Thyroid gland (tissue), 4 donors: ENCODE data around the gene SLC25A44. TPM values are rescaled to one million over a fixed set of nuclear protein-coding genes. Genes with fewer than 3 reads are reported as not detected.

Source experiments
- DNase-seq, 2 donors: peaks; one replicate each; pipeline ENCODE4 v3.0.0-alpha.2; 2019
- H3K27ac ChIP-seq, 3 donors: fragments of 200-600 bp; sonication (generic); 1 replicate in 2 of 3; 2 replicates in 1 of 3; pipeline ENCODE4 v1.5.1; 2016 to 2019; ENCODE audit warnings: mild to moderate bottlenecking in 1 of 3, moderate library complexity in 1 of 3
- H3K27me3 ChIP-seq: fragments of 200-600 bp; sonication (generic); one replicate; pipeline ENCODE4 v1.5.1; 2019
- H3K36me3 ChIP-seq, 2 donors: fragments of 200-600 bp; sonication (generic); one replicate each; pipeline ENCODE4 v1.5.1; 2016 to 2019
- H3K4me1 ChIP-seq, 2 donors: fragments of 200-600 bp; sonication (generic); one replicate each; pipeline ENCODE4 v1.5.1; 2017 to 2019
- H3K4me3 ChIP-seq, 3 donors: fragments of 200-600 bp; sonication (generic); replicated peaks in 1 of 3; 1 replicate in 2 of 3; 2 replicates in 1 of 3; pipeline ENCODE4 v1.5.1; 2016; ENCODE audit warnings: mild to moderate bottlenecking in 1 of 3
- H3K9me3 ChIP-seq: fragments of 200-600 bp; sonication (generic); one replicate; pipeline ENCODE4 v1.5.1; 2017
- CTCF ChIP-seq, 6 experiments: fragments of 200-600 bp in 3 of 6; fragments of 450-650 bp in 3 of 6; sonication (generic) in 3 of 6; IDR thresholded peaks; one replicate each; pipeline ENCODE4 v1.5.1; 2016 to 2019; ENCODE audit warnings: antibody characterized with exemption in 6 of 6, mild to moderate bottlenecking in 2 of 6, inconsistent platforms in 1 of 6, moderate library complexity in 1 of 6
- POLR2A ChIP-seq, 2 donors: fragments of 450-650 bp; IDR thresholded peaks; one replicate each; pipeline ENCODE4 v1.6.1; 2017; ENCODE audit warnings: antibody characterized with exemption in 2 of 2, mild to moderate bottlenecking in 2 of 2, moderate library complexity in 1 of 2
- WGBS, 2 donors: methylation state at CpG; one replicate each; pipeline ENCODE4 v1.1.5; 2017; 5-methylcytosine and 5-hydroxymethylcytosine counted together
- intact Hi-C: fragments of 100-400 bp; cut with DNase I; formaldehyde crosslinking; loops from one replicate; pipeline ENCODE4 v1.15.1; 2023
- total RNA-seq, 4 donors: library from RNA; depleted of rRNA; stranded (reverse); fragments of >200 nt; gene quantifications; one replicate each; pipeline ENCODE4 v1.2.3, GENCODE V29; 2016

Gene SLC25A44
- total RNA-seq, 4 donors from 2014 or later, result 14.5 to 19.7 (median 17.7) TPM

GRCh38 chr1:156236164-156236563 is 42.3 kb downstream of the SLC25A44 start:
- no peak overlapping the region for H3K4me3 ChIP-seq
- DNase-seq, result no peak
- intact Hi-C loops, result no loop called here
- H3K27me3 ChIP-seq, result no peaks in the 10 kb centered on the region
- 97 to 99% methylated on average over 12 of the region's 12 CpGs for WGBS, 2 donors
- no peak overlapping the region for H3K27ac ChIP-seq
- H3K36me3 ChIP-seq, result peaks cover 36 to 48% of the 10 kb centered on the region in 2 donors
- TF ChIP-seq CTCF (IDR thresholded peaks at IDR 0.05), result no peak
- TF ChIP-seq POLR2A (IDR thresholded peaks at IDR 0.05), result no peak
- H3K4me1 ChIP-seq, result no peaks in the 10 kb centered on the region
- H3K9me3 ChIP-seq, result no peaks in the 10 kb centered on the region

GRCh38 chr1:156238248-156238647 is 44.3 kb downstream of the SLC25A44 start:
- DNase-seq, result no peak
- Histone ChIP-seq H3K9me3 (no peaks in the 10 kb centered on the region), H3K36me3 (peaks cover 36 to 48% of the 10 kb centered on the region in 2 donors), H3K27ac (no peak overlapping the region), H3K4me1 (no peaks in the 10 kb centered on the region), H3K27me3 (no peaks in the 10 kb centered on the region), H3K4me3 (no peak overlapping the region)
- 93 to 96% methylated on average over 5 of the region's 5 CpGs for WGBS, 2 donors
- no peak for TF ChIP-seq CTCF (IDR thresholded peaks at IDR 0.05)
- TF ChIP-seq POLR2A (IDR thresholded peaks at IDR 0.05), result no peak
- intact Hi-C loops, result no loop called here

- H3K27me3 ChIP-seq, result no peaks in the 10 kb centered on the region
- WGBS, 2 donors, result 71 to 88% methylated on average over 14 of the region's 15 CpGs
- no peak for TF ChIP-seq CTCF (IDR thresholded peaks at IDR 0.05)
- TF ChIP-seq POLR2A (IDR thresholded peaks at IDR 0.05), result no peak
- H3K9me3 ChIP-seq, result no peaks in the 10 kb centered on the region
- no peak overlapping the region for H3K4me3 ChIP-seq
- intact Hi-C loops, result no loop called here
- H3K36me3 ChIP-seq, result peaks cover 28 to 33% of the 10 kb centered on the region in 2 donors
- peaks cover 5 to 11% of the 10 kb centered on the region in 2 donors for H3K4me1 ChIP-seq
- H3K27ac ChIP-seq, result no peak overlapping the region
- no peak for DNase-seq
Measured at GRCh38 chr1:156241311-156241811, 47.5 kb downstream of the SLC25A44 start.

- Histone ChIP-seq H3K36me3 (peaks cover 22 to 28% of the 10 kb centered on the region in 2 donors), H3K4me3 (no peak within 1 kb of the TSS), H3K27me3 (no peaks in the 10 kb centered on the region), H3K4me1 (peaks cover 5 to 14% of the 10 kb centered on the region in 2 donors), H3K27ac (no peak within 1 kb of the TSS), H3K9me3 (no peaks in the 10 kb centered on the region)
- WGBS, 2 donors, result 84% methylated on average over 6 of the region's 14 CpGs; no CpG with 5 or more reads in 1 of the 2 donors
- intact Hi-C loops, result no loop called here
- TF ChIP-seq CTCF (IDR thresholded peaks at IDR 0.05) (no peak), POLR2A (IDR thresholded peaks at IDR 0.05) (no peak)
- no peak for DNase-seq
Measured at GRCh38 chr1:156241926-156242325, 48.0 kb downstream of the SLC25A44 start, which contains the start of gene BGLAP. Gene BGLAP (plus strand): TSS chr1:156242184. CDS start chr1:156242232, 48 bp downstream.

GRCh38 chr1:156242738-156243137 is 48.8 kb downstream of the SLC25A44 start:
- intact Hi-C loops, result no loop called here
- no peak overlapping the region for H3K27ac ChIP-seq
- WGBS, 2 donors, result 67 to 93% methylated on average over 4 to 5 of the region's 10 CpGs
- peaks cover 20 to 23% of the 10 kb centered on the region in 2 donors for H3K36me3 ChIP-seq
- H3K27me3 ChIP-seq, result no peaks in the 10 kb centered on the region
- no peak overlapping the region for H3K4me3 ChIP-seq
- TF ChIP-seq CTCF (IDR thresholded peaks at IDR 0.05) (no peak), POLR2A (IDR thresholded peaks at IDR 0.05) (no peak)
- H3K4me1 ChIP-seq, result peaks cover 5 to 22% of the 10 kb centered on the region in 2 donors
- no peak for DNase-seq
- no peaks in the 10 kb centered on the region for H3K9me3 ChIP-seq
